Activated gamma-delta T cell treated with anti-CD3 and anti-CD28 coated beads, Interleukin-2, amount 50 U/mL, for 16 hours (primary cell): ENCODE results near the gene GDF7.

Source experiments
- DNase-seq: peaks from one replicate; pipeline ENCODE4 v3.0.0-alpha.2; 2020; ENCODE audit warnings: low read depth

GDF7 gene

DNA sequence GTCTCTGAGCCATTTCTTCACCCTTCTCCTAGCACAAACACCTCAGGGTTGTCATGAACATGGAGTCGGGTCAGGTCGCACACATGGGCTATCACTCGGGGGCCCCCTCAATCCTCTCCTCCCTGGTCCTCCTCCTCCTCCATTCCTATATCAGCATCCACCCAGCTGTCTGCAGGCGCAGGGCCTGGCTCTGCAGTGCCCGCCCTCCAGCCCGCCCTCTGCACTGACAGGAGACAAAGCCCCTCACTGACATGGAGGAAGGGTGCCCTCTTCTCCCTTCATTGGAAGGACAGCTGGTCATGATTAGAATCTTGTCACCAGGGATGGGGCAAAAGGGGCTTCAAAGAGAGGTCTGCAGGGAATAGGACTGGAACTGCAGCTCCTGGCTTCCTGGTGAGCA, 37.8 kb upstream of the GDF7 start:
- no peak for DNase-seq

DNA sequence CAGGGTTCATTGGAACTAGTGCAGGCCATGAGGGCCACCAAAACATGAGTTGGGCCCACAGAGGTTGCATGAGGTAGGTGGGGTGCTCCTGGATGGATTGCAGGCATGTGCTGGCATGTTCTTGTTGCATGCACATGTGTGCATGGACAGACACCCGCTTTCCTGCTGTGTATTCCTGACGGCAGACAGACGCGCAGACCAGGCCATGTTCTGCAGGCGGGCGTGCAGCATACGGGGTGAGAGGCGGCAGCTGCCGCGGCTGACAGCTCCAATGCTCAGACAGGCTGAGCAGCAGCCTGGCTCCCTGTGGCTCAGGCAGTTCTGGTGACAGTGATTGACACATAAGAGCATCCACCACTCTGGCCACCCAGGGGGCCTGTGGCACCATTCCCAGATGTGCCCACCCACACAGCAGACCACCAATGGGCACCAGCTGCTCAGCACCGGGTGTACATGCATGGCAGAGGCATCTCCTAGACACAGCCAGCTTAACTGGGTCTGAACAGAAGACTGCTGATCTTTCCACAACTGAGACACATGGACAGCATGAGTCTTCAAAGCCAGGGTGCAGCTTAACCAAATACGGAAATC, 37.3 kb upstream of the GDF7 start:
- no peak for DNase-seq

DNA sequence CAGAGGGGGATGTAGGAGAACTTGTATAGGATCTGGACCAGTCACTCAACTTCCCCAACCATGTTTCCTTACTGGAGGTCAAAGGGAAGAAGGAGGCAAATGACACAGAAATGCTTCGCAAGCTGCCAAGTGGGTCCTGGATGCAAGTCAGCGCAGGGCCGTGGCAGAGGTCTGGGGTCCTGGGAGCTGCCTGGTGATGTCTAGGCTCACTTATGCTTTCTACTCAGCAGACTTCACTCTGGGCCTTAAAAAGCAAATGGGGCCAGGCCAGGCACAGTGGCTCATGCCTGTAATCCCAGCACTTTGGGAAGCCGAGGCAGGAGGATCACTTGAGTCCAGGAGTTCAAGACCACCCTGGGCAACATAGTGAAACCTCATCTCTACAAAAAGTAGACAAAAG, 36.0 kb upstream of the GDF7 start:
- no peak for DNase-seq

DNA sequence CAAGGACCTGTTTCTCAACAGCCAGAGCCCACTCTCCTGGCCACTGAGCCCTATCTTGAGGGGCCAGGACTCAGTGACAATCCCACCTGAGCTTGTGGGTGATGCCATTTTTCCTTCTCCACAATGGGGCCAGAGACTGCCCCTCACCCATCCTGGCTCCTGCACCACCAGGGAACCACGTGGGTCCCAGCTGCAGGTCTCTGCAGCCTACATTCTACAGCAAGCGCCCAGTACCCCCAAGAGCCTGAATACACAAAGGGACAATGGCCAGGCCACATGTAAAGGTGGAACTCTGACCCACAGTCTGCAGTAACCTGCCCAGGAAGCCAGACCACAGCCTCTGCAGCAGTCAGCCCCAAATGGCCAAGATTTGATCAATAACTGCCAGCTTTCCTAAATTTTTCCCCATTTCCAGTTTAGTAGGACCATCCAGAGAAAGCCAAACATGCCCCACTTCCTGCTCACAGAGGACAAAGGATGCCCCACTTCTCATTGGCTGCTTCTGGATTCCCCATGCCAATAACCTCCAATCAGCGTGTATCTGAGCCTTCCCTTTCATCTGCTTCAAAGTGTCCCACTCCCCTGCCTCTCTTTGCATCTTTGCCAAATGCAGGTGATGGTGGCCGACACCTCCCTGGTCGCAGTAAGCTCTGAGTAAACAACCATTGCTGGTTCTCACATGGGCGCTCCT, 35.2 kb upstream of the GDF7 start:
- no peak for DNase-seq

DNA sequence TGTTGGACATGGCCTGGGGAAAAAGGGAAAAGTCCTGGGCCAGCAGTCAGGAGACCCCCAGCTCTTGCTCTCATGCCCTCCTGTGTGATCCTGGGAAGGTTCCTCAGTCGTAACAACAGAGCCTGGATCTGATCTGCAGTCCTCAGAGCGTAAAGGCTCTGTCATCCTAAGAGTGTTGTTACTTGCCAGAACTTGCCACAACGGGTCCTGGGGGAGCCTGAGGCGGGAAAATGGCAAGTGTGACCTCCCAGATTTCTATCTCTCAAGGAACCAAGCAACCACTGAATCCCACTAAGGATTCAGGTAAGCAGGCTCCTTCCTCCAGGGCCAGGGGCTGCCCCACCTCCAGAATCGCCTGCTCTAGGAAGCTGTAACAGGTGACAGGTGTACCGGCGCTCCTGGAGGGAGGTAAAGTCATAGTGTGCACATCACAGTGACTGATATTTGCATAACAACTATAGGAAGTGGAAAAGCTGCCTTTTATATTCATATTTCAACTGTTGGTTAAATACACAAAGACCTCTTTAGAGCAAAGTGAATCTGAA, 34.4 kb upstream of the GDF7 start:
- DNase-seq: no peak

DNA sequence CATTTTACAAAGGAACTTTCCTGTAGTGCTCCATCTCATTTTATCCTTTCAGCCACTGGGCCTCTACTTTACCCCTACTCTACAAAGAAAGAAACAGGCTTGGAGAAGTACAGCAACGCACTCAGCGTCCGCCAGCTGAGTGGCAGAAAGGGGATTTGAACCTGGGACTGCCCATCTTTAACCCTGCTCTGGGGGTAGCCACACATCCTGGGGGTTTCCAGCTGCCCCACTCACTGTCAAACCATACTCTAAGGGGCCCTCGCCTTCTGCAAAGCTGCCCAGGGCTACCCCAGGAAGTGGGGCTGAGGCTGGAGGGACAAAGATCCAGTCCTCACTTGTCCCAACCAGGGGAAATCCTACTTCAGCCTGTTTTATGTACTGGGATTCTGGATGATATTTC, 33.9 kb upstream of the GDF7 start:
- no peak for DNase-seq

DNA sequence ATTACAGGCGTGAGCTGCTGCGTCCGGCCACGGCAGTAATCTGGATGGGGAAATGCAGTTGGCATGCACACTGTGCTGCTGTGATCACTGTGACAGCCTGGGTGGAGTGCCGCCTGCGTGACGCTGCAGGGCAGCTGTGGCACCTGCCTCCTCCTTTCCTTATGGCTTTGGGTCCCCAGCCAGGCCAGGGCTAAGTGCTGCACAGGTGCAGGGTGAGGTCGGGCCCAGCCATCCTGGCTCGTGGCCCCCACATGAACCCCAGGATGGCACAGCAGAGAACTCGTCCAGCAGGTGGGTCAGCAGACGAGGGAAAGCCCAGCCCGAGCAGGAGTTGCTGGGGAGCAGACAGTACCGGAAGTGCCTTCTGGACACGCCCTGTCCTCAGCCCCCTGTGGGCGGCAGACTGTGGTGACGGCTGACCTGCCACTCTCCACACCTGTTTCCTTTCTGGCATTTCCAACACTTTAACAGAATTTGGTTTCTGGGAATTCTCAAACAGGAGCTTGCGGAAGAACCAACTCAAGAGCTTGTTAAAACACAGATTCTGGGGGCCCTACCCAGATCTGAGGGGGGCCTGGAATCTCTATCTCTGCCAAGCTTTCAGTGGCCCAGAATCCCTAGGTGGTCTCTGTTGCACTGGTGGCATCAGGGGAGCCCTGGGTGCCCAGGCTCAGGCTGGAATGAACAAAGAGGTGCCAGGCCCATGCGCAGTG, 33.0 kb upstream of the GDF7 start:
- no peak for DNase-seq

DNA sequence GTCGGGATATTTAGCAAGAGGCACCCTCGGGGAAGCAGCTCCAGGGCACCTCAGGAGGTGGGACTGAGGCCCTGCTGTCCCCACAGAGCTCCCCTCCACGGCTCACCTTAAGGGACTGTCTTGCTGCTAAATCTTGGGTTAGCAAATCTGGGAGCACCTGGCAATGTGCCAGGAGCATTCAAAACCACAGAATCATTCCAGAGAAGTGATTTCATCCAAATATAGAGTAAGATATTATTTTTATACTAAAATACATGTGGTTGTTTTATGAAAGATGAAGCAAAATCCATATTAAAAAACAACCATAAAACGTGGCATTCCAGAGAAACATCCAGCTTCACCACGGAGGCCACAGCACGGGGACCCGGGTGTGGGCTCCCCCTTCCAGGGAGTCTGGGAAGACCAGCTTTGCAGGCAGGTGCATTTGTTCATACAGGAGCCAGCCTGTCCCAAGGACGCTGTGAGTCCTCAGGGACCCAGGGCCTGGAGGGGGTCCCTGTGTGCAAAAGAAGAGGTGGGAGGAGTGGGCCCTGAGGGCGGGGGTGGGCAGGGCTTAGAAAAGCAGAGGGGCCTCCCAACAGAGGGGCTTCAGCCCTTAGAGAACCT, 32.3 kb upstream of the GDF7 start:
- DNase-seq: no peak

DNA sequence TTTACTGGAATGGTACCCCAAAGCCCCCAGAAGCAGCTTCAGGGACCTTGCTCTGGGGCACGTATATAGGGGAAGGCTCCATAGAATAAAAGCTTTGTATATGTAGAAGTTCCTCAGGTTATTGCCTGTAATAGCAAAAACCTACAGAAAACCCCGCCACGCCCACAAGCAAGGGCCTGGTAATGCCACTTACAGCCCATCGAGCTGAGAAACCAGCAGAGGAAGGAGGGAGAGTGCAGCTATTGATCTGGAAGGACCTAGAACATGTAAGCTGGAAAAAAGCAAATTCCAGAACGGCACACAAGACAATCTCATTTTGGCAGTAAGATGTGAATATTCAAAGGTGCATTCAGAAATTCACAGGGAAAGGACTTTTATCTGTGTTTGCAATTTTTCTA, 31.8 kb upstream of the GDF7 start:
- DNase-seq: no peak

DNA sequence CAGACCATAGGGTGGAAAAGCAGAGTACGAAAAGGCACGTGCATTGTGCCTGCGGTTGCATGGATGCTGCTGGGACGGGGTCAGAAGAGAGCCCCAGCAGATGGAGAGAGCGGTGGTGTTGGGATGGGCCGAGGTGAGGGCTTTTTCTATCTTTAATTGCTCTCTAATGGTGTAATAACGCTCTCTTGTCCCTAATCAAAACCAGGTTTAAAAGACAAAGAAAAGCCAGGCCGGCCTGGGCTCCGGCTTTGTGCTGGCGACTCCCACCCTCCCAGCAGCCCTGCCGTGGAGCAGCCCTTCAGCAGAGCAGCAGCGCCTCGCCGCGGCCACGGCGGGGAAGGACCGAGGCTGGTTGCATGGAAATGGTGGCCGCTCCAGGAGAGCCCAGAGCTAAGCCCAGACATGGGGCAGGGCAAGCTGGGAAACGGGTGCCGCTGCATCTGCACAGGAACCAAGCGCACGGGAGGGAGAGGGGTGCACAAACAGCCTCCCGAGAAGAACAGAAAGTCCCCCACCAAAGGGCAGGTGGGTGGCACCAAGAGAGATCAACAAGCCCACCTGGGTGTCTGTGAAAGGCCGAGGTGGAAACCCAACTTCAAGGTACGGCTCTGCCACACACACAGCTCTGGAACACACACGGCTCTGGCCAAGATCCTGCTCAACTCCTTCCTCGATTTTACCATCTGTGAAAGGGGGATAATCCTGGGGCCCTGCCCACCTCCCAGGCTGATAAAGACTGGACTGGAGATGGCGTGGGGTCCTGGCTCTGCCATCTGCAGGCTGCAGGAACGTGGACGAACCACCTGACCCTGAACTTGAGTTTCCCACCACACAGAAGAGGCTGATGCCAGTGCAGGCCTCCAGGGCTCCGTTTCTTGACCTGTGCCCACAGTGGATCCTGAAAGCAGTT, 31.0 kb upstream of the GDF7 start:
- no peak for DNase-seq

DNA sequence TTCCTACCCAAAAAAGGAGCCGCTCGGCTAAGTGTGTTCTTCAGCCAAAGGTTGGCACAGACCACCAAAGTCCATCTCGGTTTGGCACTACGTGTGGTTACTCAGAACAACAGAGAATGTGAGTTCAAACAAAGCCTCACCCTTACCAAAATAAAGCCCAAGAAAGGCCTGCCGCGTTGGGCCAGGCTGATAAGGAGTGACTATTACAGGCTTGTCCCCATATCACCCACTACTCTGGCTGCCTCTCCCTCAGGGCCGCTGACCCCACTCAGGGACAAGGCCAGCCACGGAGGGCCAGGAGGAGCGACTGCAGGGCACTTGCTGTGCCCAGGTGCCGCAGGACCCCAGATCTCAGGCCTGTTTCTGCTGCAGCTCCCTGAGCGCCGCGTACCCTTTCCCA, 29.8 kb upstream of the GDF7 start:
- DNase-seq: no peak

DNA sequence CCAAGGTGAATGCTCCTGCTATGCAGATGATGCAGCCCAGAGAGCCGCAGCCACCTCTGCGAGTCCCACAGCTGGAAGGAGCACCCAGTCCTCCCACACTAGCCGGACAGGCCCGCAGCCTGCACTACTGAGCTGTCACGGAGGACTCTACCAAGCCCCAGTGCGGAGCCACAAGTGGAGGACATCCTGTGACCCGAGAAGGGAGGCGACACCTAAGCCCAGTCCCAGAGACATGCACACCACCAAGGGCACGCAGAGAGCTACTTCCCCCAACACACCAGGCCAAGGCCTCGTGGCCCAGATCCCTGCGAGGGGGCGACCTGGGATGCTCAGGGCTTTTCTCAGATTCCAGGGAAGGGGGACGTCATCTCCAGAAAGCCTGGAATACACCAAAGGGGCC, 28.9 kb upstream of the GDF7 start:
- no peak for DNase-seq

DNA sequence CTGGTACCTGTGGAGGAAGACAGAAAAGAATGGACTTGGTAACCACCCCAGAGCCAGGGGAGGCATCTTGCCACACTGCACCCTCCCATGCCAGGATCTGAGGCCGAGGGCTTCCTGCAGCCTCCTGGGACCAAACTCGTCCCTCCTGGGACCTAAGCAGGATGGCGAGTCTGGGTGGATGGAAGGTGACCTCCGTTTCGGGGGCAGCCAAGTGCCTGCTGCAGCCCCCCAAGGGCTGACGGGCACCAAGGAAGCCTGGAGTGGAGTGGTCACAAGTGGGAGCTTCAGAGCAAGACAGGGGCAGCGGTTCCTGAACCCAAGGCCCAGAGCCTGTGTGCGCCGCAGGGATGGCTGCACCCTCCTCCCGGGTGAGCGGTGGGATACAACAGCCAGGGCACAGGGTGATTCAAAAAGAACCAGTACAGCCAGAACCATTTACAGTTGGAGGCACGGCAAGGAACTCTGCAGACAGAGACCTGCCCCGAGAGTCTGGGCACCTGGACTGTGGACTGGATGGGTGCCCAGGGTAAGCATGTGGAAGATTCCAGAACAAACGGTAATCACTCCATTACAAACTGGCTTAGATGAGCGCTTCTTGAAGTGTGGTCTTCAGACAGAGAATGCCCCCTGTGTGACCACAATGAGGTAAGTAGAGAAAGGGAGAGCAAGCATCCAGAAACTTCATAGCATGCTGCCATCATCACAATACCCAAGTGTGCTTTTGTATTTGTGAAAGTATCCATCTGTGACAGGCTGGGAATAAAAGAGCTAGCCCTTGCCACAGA, 28.1 kb upstream of the GDF7 start:
- no peak for DNase-seq

DNA sequence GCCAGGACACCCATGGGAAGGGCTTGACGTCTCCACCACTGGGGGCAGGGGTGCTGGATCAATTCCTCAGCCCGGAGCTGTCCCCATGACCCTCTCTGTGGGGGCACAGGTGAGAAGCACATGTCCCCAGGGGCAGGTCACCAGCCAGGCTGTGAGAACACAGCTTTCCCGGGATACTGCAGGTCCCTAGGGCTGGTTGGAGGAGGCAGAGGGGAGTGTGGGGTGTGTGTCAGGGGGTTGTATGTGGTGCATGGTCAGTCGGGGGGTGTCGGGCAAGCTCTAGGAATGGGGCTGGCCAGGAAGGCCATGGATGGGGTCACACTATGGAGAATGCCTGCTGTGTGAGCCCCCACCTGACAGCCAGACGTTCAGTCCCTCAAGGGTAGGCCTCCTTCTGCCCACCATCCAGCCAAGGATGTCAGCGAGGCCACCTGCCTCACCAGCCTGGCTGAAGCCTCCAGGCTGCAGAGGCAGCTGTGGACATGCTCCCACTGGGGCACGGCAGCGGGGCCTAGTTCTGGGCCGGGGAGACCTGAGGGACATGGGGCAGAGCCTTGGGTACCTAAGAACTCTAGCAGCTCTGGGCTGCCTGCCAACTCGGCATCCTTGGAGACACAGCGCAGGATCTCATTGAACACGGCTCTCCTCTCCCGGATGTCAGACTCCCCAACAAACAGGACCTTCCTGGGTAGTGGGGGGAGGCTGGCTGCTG, 26.4 kb upstream of the GDF7 start:
- no peak for DNase-seq

DNA sequence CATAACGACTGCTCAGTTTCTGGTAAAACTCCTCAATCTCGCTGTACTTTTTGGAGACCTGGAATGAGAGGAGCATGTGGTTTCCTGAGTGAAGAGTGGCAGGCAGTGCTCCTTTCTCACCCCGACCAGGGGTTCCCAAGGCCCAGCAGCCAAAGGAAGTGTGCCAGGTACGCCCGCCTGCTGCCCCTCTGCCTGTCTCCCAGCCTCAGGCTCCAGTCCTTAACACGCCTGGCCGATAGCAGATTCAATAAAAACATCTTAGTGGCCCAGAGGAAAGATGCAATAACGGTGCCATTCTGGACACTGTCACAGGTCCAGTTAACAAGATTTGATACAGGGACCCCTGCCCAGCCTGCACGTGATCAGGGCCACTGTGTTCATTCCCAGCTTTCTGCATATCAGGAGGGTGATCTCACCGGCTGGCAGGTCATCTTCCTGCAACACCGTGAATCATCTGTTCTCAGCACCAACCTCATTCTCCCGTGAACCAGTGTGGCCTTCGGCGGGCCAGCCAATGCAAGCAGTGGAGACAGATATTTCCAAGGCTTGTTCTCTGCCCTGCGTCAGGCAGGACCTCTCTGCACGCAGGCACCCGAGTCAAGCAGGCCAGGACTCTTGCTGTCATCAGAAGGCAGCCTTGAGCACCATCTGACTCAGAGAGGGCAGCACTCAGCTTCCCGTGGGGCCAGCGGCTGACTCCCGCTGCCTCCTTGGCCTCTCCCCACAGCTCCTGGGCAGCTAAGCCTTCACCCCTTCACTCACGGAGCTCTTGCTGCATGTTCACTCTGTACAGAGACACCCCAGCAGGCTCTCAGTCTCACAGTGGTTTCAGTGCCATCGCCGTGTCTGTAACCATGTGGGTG, 25.6 kb upstream of the GDF7 start:
- DNase-seq: no peak

DNA sequence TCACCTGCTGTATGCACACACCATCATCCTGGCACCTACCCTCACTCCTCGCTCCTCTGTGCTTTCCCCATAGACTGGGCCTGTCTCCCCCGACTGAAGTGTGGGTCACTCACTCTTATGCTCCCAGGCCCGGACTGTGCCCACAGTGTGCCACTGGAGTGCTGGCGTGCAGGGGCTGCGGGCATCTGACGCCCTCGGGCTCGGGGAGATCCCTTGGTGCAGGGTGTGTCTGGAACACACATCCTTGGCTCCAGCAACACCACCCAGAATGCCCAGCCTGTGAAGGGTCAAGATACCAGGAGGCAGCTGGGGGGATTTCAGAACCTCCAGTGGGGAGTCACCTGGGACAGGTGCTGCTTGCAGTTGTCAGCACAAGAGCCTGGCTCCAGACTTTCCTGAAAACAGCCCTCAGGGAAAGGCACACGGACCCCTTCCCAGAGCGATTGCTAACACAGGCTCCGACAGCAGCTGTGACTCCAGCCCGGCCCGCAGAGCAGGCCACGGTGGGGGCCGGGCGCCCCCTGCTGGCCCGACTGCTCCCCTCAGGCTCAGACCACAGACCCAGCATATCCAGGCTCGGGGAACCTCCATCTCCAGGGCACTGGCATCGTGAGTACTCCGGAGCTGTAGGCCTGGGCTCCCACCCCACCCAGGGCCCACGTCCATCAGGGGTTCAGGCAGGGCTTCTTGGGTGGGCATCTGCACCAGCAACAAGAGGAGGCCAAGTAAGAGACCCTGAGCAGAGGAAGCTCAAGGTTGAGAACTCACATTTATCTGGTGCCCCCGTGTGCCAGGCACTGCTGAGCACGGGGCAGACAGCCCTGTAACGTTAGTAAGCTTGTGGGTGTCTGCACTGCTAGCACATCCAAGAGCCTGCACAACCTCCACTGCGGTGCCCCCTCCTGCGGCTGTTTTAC, 24.6 kb upstream of the GDF7 start:
- peak; percentile 54 for DNase-seq

DNA sequence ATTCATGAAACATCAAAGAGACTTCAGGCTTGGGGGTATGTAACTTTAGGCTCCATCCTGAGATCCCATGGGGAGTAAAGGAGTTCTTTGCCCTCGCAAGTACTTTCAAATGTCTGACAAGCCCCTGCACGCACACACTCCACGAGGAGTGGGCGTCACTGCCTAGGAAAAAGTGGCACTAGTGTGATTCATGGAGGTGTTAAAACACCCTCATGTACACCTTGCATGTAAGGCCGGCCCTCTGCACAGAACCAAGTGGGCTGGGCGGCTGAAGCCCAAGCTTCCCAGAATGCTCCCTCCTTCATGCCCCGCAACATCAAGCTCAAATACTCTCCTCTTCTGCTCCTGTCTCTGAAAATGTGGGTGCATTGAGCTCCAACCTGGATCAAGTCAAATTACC, 23.9 kb upstream of the GDF7 start:
- no peak for DNase-seq

DNA sequence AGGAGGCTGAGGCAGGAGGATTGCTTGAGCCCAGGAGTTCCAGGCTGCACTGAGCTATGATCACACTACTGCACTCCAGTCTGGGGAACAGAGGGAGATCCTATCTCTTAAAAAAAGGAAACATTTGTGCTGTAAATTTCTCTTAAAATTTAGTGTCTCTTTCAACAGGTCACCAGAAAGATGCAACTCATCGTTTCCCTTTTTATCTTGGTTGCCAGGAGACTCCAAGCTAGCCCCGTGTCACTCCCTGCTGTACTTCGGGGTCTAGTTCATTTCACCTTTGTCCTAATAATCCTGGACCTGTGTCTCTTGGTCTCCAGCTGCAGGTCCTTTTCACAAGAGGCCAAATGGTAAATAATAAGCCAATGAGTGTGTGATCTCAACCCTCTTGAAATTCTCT, 23.1 kb upstream of the GDF7 start:
- no peak for DNase-seq
